Erythroblast (primary cell): ENCODE measurements around the gene PDCD11.

Experiments
- GATA1 ChIP-seq: IDR thresholded peaks from 2 replicates; pipeline ENCODE4 v1.6.1; 2011; ENCODE audit warnings: low read depth, mild to moderate bottlenecking, control low read depth, low read length, moderate library complexity
- POLR2A ChIP-seq: IDR thresholded peaks from 2 replicates; pipeline ENCODE4 v1.6.1; 2011; ENCODE audit warnings: mild to moderate bottlenecking, low read length

- TF ChIP-seq POLR2A (peak; percentile 59), GATA1 (no peak)
Measured at GRCh38 chr10:103396789-103397087, 312 bp downstream of the PDCD11 start.
